ENCODE measurements around the gene NHLRC2.

- TF ChIP-seq CTCF (IDR thresholded peaks at IDR 0.05; ENCODE audit: poor library complexity, severe bottlenecking) (no peak), REST (IDR thresholded peaks at IDR 0.05; ENCODE audit: borderline replicate concordance) (no peak), MXI1 (conservative IDR thresholded peaks at IDR 0.05; ENCODE audit: poor library complexity, severe bottlenecking) (no peak), EZH2 (IDR thresholded peaks at IDR 0.05; ENCODE audit: borderline replicate concordance, insufficient read depth, low read length, poor library complexity, severe bottlenecking) (no peak), EP300 (conservative IDR thresholded peaks at IDR 0.05; ENCODE audit: poor library complexity, severe bottlenecking) (no peak), TAF1 (IDR thresholded peaks at IDR 0.05; ENCODE audit: low read depth) (no peak), POLR2AphosphoS5 (IDR thresholded peaks at IDR 0.05) (no peak)
Observed at GRCh38 chr10:113808168-113808567, 46.3 kb upstream of the NHLRC2 start.

Data from neural cell (in vitro differentiated cells).